CD4-positive, alpha-beta T cell treated with Interleukin-6 at 100 ng/mL for 8 hours (primary cell): ENCODE data around the gene MVK.
A peak's percentile ranks its signal among the peaks of the same experiment; 100 is the strongest.

ENCODE experiments used
- DNase-seq: peaks from one replicate; pipeline ENCODE4 v3.0.0-alpha.2; 2020; ENCODE audit warnings: mixed read lengths, low spot score

The MVK gene

GRCh38 chr12:109573029-109573913 is at the start of gene MVK, which contains the start of gene MMAB:
MVK (plus strand) TSS chr12:109573794; CDS start chr12:109574823, 1,029 bp downstream.
MMAB (minus strand) TSS chr12:109573504; CDS start chr12:109573480, 24 bp downstream.
- peak; percentile 99 for DNase-seq

GRCh38 chr12:109524466-109525278 is 48.9 kb upstream of the MVK start:
- DNase-seq = no peak

- DNase-seq = no peak
Measured at GRCh38 chr12:109525279-109525585, 48.4 kb upstream of the MVK start.

GRCh38 chr12:109527489-109528123 is 46.0 kb upstream of the MVK start:
- DNase-seq = no peak

- DNase-seq = no peak
Measured at GRCh38 chr12:109529691-109530640, 43.6 kb upstream of the MVK start.

- DNase-seq = no peak
Measured at GRCh38 chr12:109531411-109531810, 42.2 kb upstream of the MVK start.

GRCh38 chr12:109532721-109533486 is 40.7 kb upstream of the MVK start:
- no peak for DNase-seq

- no peak for DNase-seq
Measured at GRCh38 chr12:109533487-109533740, 40.2 kb upstream of the MVK start.

GRCh38 chr12:109534456-109534855 is 39.1 kb upstream of the MVK start:
- no peak for DNase-seq

GRCh38 chr12:109535231-109535862 is 38.2 kb upstream of the MVK start:
- DNase-seq = no peak

- no peak for DNase-seq
Measured at GRCh38 chr12:109535863-109536250, 37.7 kb upstream of the MVK start.

GRCh38 chr12:109537136-109537535 is 36.5 kb upstream of the MVK start:
- DNase-seq = no peak

GRCh38 chr12:109538191-109538863 is 35.3 kb upstream of the MVK start:
- DNase-seq = no peak

GRCh38 chr12:109539508-109539907 is 34.1 kb upstream of the MVK start:
- DNase-seq = no peak

- no peak for DNase-seq
Measured at GRCh38 chr12:109540526-109541412, 32.8 kb upstream of the MVK start.

- no peak for DNase-seq
Measured at GRCh38 chr12:109541413-109541726, 32.2 kb upstream of the MVK start.

- no peak for DNase-seq
Measured at GRCh38 chr12:109542014-109542413, 31.6 kb upstream of the MVK start.

GRCh38 chr12:109542876-109543275 is 30.7 kb upstream of the MVK start:
- no peak for DNase-seq

GRCh38 chr12:109544955-109545531 is 28.6 kb upstream of the MVK start:
- DNase-seq = no peak
